ENCODE results near the gene GLIS1. TPM values are rescaled to one million over a fixed set of nuclear protein-coding genes. Genes with fewer than 3 reads are reported as not detected.

The GLIS1 gene
- total and polyA plus RNA-seq, 2 experiments from 2014 or later: 0.13 to 1.3 TPM

GRCh38 chr1:53580739-53581475 lies 158.1 kb downstream of the GLIS1 start:
- no peak for DNase-seq (ENCODE audit: low spot score)
- WGBS (ENCODE audit: low lambda C conversion rate, missing lambda C conversion rate): 69% methylated on average over 9 of the region's 9 CpGs
- no peak for TF ChIP-seq CTCF (IDR thresholded peaks at IDR 0.05; ENCODE audit: poor library complexity)
- no peak for TF ChIP-seq EZH2 (IDR thresholded peaks at IDR 0.05; ENCODE audit: borderline replicate concordance)
- no peak for TF ChIP-seq EZH2phosphoT487 (IDR thresholded peaks at IDR 0.05; ENCODE audit: low read depth, severe bottlenecking, unreplicated experiment)
- Histone ChIP-seq H3K27ac (no peak overlapping the region), H3K9me3 (ENCODE audit: low read depth) (no peaks in the 10 kb centered on the region), H3K27me3 (no peaks in the 10 kb centered on the region), H3K36me3 (replicated peaks; ENCODE audit: insufficient read depth, low read depth) (no peaks in the 10 kb centered on the region), H3K4me3 (no peak overlapping the region), H3K4me2 (no peak overlapping the region), H3K79me2 (no peaks in the 10 kb centered on the region), H3K9me2 (replicated peaks; ENCODE audit: insufficient read depth) (no peaks in the 10 kb centered on the region), H4K20me1 (ENCODE audit: insufficient read depth, poor library complexity, severe bottlenecking) (no peaks in the 10 kb centered on the region), H2AFZ (no peak overlapping the region), H3K4me1 (ENCODE audit: insufficient read depth) (peaks cover 26% of the 10 kb centered on the region)

DNA sequence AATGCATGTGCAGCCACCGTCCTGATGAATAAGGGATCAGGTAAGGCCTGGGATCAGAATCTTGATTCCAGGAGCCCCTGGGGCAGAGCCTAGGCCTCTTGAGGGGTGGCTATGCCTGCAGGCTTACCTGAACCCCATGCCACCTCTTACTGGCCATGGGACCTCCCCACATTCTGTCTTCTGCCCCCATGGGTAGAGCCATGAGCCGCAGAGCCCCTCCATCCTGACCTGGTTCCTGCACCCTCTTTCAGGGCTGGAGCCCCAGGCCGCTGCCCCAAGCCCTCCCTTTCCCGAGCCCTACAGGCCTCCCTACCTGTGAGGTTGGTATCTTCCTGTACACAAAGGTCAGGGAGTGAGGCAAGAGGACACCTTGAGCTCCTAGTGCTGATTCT lies 159.0 kb downstream of the GLIS1 start:
- peaks cover 32% of the 10 kb centered on the region for H3K4me1 ChIP-seq (ENCODE audit: insufficient read depth)
- DNase-seq (ENCODE audit: low spot score): no peak
- H3K9me3 ChIP-seq (ENCODE audit: low read depth): no peaks in the 10 kb centered on the region
- 98% methylated on average over 4 of the region's 4 CpGs for WGBS (ENCODE audit: low lambda C conversion rate, missing lambda C conversion rate)
- no peaks in the 10 kb centered on the region for H4K20me1 ChIP-seq (ENCODE audit: insufficient read depth, poor library complexity, severe bottlenecking)
- H3K79me2 ChIP-seq: no peaks in the 10 kb centered on the region
- no peaks in the 10 kb centered on the region for H3K9me2 ChIP-seq (replicated peaks; ENCODE audit: insufficient read depth)
- H3K27ac ChIP-seq: no peak overlapping the region
- H3K4me2 ChIP-seq: no peak overlapping the region
- H3K36me3 ChIP-seq (replicated peaks; ENCODE audit: insufficient read depth, low read depth): no peaks in the 10 kb centered on the region
- no peak overlapping the region for H3K4me3 ChIP-seq
- H2AFZ ChIP-seq: no peak overlapping the region
- H3K27me3 ChIP-seq: no peaks in the 10 kb centered on the region
- TF ChIP-seq EZH2phosphoT487 (IDR thresholded peaks at IDR 0.05; ENCODE audit: low read depth, severe bottlenecking, unreplicated experiment) (no peak), EZH2 (IDR thresholded peaks at IDR 0.05; ENCODE audit: borderline replicate concordance) (no peak), CTCF (IDR thresholded peaks at IDR 0.05; ENCODE audit: poor library complexity) (no peak)

DNA sequence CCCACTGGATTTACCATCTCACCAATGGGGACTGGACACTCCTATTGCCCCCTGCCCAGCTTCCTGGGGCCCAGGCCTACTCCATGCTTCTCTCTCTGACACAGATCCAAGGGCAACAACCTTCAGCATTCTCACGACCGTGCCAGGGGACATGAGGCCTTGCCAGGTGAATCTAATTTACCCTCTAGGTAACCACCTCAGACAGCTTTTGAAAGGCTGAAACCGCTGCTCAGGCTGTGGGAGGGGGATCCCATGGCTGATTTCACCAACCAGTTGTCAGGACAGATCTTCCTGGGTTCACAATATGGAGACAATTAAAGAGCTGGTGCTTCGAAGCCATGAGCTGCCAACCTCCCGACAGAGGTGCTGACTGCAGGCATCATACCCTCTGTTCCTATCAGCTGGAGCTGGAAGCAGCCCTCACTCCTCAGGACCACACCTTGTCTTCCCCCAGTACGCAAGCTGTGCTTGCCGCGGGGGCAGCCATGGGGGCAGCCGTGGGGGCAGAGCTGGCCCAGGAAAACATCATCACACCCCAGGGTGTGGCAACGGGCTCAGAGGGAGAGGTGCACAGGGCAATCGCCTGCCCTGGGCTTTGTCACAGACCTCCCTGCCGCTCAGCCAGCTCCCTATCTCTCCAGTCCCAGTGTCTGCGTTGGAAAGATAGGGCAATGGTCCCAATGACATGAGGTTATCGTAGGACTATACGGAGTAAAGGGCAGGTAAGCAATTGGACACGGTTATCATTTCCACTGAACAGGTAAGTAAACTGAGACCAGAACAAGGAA lies 159.5 kb downstream of the GLIS1 start:
- no peak for DNase-seq (ENCODE audit: low spot score)
- Histone ChIP-seq H3K27me3 (no peaks in the 10 kb centered on the region), H3K27ac (no peak overlapping the region), H2AFZ (no peak overlapping the region), H3K36me3 (replicated peaks; ENCODE audit: insufficient read depth, low read depth) (no peaks in the 10 kb centered on the region), H3K4me1 (ENCODE audit: insufficient read depth) (peaks cover 31% of the 10 kb centered on the region), H4K20me1 (ENCODE audit: insufficient read depth, poor library complexity, severe bottlenecking) (no peaks in the 10 kb centered on the region), H3K9me2 (replicated peaks; ENCODE audit: insufficient read depth) (no peaks in the 10 kb centered on the region), H3K4me2 (no peak overlapping the region), H3K79me2 (no peaks in the 10 kb centered on the region), H3K4me3 (no peak overlapping the region), H3K9me3 (ENCODE audit: low read depth) (no peaks in the 10 kb centered on the region)
- TF ChIP-seq CTCF (IDR thresholded peaks at IDR 0.05; ENCODE audit: poor library complexity) (no peak), EZH2 (IDR thresholded peaks at IDR 0.05; ENCODE audit: borderline replicate concordance) (no peak), EZH2phosphoT487 (IDR thresholded peaks at IDR 0.05; ENCODE audit: low read depth, severe bottlenecking, unreplicated experiment) (no peak)
- 77% methylated on average over 16 of the region's 16 CpGs for WGBS (ENCODE audit: low lambda C conversion rate, missing lambda C conversion rate)
